ENCODE results near the gene NCAM1. TPM values are rescaled to one million over a fixed set of nuclear protein-coding genes. Genes with fewer than 3 reads are reported as not detected.

NCAM1 gene
- total and polyA plus RNA-seq, 2 of the 13 experiments (the other 11 are each of a cell fraction or from before 2014, with no cell fraction given) = 0.05 TPM; not detected in 1

DNA sequence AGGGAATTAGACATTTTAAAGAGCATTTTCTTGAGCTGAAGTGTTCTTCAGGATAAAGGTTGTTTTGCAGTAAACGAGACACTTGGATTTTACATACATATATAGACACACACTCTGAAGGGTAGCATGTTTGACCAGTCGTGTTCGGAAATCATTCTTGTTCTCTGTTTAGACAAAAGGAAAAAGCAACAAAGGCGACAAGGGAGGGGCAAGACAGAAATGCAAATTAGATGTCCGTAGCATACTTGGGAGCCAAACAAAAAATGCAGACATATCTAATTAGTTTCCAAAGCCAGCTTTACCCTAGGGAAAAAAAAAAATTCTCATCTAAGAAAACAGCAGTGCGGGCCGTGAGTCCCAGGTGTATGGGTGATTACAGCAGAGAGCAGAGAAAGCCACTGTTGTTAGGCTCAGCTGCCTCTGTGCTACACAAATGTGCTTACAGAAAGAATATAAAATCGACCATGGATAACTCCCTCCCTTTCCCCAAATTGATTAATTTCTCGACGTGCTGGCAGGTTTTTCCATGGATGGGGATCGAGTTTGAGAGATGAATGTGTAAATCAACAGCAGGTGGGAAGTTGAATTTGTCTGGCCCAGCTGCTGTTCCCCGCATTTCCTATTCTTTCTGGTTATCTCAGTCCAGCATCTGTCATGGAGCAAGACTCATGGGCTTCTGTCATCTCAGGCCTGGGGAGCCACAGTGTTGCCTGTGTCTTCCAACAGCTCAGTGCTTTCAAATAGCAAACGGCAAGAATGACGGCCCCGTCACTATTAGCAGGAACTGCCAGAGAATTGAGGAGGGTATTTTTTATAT, 176.7 kb downstream of the NCAM1 start:
- FAIRE-seq (no peak), ATAC-seq (no peak), DNase-seq (ENCODE audit: low spot score) (no peak)
- Histone ChIP-seq H3K4me2 (ENCODE audit: low read depth, low read length) (no peak overlapping the region), H3K9me3 (ENCODE audit: low read length) (no peaks in the 10 kb centered on the region), H2AFZ (ENCODE audit: low read length) (no peak overlapping the region), H3K27ac (ENCODE audit: extremely low read length, insufficient read depth, low read length) (no peak overlapping the region), H3K4me1 (ENCODE audit: insufficient read depth, low read length) (no peaks in the 10 kb centered on the region), H3K4me3 (replicated peaks in 1 of 3; ENCODE audit: insufficient read depth in 1 of 3, low read depth in 2 of 3, low read length in 3 of 3) (no peak overlapping the region), H3K36me3 (replicated peaks in 1 of 2; ENCODE audit: control insufficient read depth in 1 of 2, insufficient read depth in 2 of 2, low read length in 2 of 2) (no peaks in the 10 kb centered on the region), H3K79me2 (ENCODE audit: insufficient read depth, low read length) (no peaks in the 10 kb centered on the region), H4K20me1 (ENCODE audit: insufficient read depth, low read length) (no peaks in the 10 kb centered on the region), H3K27me3 (ENCODE audit: control insufficient read depth in 1 of 2, insufficient read depth in 2 of 2, low read length in 2 of 2) (peaks cover 6 to 54% of the 10 kb centered on the region in 2 experiments; a peak in 4 of 5 replicates), H3K9ac (ENCODE audit: insufficient read depth, low read depth, low read length) (no peak overlapping the region)
- no TSS peak for BruUV-seq (replicated peaks)
- POLR2A ChIA-PET = no interaction called here
- intact Hi-C loops (cut with micrococcal nuclease; ENCODE audit: unreplicated experiment) = no loop called here
- TF ChIP-seq ZNF780A (CRISPR knock-in tag; IDR thresholded peaks at IDR 0.05) = no peak
- TF ChIP-seq, protein P1, sequence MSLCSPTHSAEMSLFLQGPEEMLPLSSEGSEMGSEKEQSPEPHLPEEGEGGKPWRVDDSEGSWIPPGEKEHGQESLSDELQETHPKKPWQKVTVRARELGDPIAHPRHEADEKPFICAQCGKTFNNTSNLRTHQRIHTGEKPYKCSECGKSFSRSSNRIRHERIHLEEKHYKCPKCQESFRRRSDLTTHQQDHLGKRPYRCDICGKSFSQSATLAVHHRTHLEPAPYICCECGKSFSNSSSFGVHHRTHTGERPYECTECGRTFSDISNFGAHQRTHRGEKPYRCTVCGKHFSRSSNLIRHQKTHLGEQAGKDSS (CRISPR knock-in tag; IDR thresholded peaks at IDR 0.05; ENCODE audit: borderline replicate concordance, low read depth) = no peak
- TF ChIP-seq ZNF546 (CRISPR knock-in tag; conservative IDR thresholded peaks at IDR 0.05) = no peak
- no peak for TF ChIP-seq ZMYM4 (CRISPR knock-in tag; IDR thresholded peaks at IDR 0.05)
- TF ChIP-seq ZNF33B (CRISPR knock-in tag; IDR thresholded peaks at IDR 0.05) = no peak
- TF ChIP-seq ZKSCAN8 (CRISPR knock-in tag; IDR thresholded peaks at IDR 0.05; ENCODE audit: borderline replicate concordance) = no peak
- no peak for TF ChIP-seq ZBTB42 (CRISPR knock-in tag; IDR thresholded peaks at IDR 0.05)
- CTCF ChIA-PET (ENCODE audit: low intra/inter-chr PET ratio, low total read pairs) = no interaction called here
- in situ Hi-C loops (cut with HindIII; ENCODE audit: extremely low pct_ligation_motif_present, low pct_unique_long_range_greater_than_20kb) = no loop called here
- 30% methylated on average over 15 of the region's 15 CpGs for WGBS (ENCODE audit: low lambda C conversion rate)

DNA sequence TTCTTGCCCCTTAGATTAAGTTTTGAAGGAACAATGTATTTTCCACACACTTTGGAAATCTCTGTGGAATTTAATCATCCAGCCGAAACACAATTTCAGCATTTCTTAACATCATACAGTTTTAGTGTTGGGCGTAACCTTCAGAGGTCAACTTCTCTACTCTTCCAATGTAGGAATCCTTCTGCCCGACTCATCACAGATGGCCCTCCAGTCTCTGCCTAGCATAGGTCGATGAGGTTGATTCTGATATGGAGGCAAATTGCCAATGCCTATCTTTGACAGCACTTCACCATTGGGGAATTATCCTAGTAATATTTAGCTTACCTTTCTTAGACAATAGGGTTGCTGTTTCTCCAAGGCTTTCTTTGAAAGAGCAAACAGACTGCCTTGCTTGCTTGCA, 177.5 kb downstream of the NCAM1 start:
- Histone ChIP-seq H3K9me3 (ENCODE audit: low read length) (no peaks in the 10 kb centered on the region), H3K36me3 (replicated peaks in 1 of 2; ENCODE audit: control insufficient read depth in 1 of 2, insufficient read depth in 2 of 2, low read length in 2 of 2) (no peaks in the 10 kb centered on the region), H2AFZ (ENCODE audit: low read length) (no peak overlapping the region), H3K4me3 (replicated peaks in 1 of 3; ENCODE audit: insufficient read depth in 1 of 3, low read depth in 2 of 3, low read length in 3 of 3) (no peak overlapping the region), H3K4me2 (ENCODE audit: low read depth, low read length) (no peak overlapping the region), H3K79me2 (ENCODE audit: insufficient read depth, low read length) (no peaks in the 10 kb centered on the region), H3K27ac (ENCODE audit: extremely low read length, insufficient read depth, low read length) (no peak overlapping the region), H3K9ac (ENCODE audit: insufficient read depth, low read depth, low read length) (no peak overlapping the region), H4K20me1 (ENCODE audit: insufficient read depth, low read length) (no peaks in the 10 kb centered on the region), H3K4me1 (ENCODE audit: insufficient read depth, low read length) (no peaks in the 10 kb centered on the region), H3K27me3 (ENCODE audit: control insufficient read depth in 1 of 2, insufficient read depth in 2 of 2, low read length in 2 of 2) (peaks cover 6 to 49% of the 10 kb centered on the region in 2 experiments; a peak in 4 of 5 replicates)
- no peak for DNase-seq (ENCODE audit: low spot score)
- ChIA-PET POLR2A (no interaction called here), CTCF (ENCODE audit: low intra/inter-chr PET ratio, low total read pairs) (no interaction called here)
- BruUV-seq (replicated peaks) = no TSS peak
- no peak for ATAC-seq
- intact Hi-C loops (cut with micrococcal nuclease; ENCODE audit: unreplicated experiment) (no loop called here), in situ Hi-C loops (cut with HindIII; ENCODE audit: extremely low pct_ligation_motif_present, low pct_unique_long_range_greater_than_20kb) (no loop called here)
- FAIRE-seq = no peak
- TF ChIP-seq CHCHD3 (CRISPR knock-in tag; IDR thresholded peaks at IDR 0.05) (no peak), ZNF563 (CRISPR knock-in tag; IDR thresholded peaks at IDR 0.05) (no peak)
- TF ChIP-seq, protein P2, sequence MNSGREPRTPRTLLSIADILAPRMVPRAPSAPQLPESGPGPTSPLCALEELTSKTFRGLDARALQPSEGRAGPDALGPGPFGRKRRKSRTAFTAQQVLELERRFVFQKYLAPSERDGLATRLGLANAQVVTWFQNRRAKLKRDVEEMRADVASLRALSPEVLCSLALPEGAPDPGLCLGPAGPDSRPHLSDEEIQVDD (CRISPR knock-in tag; IDR thresholded peaks at IDR 0.05; ENCODE audit: borderline replicate concordance) = no peak
- TF ChIP-seq, protein P3, sequence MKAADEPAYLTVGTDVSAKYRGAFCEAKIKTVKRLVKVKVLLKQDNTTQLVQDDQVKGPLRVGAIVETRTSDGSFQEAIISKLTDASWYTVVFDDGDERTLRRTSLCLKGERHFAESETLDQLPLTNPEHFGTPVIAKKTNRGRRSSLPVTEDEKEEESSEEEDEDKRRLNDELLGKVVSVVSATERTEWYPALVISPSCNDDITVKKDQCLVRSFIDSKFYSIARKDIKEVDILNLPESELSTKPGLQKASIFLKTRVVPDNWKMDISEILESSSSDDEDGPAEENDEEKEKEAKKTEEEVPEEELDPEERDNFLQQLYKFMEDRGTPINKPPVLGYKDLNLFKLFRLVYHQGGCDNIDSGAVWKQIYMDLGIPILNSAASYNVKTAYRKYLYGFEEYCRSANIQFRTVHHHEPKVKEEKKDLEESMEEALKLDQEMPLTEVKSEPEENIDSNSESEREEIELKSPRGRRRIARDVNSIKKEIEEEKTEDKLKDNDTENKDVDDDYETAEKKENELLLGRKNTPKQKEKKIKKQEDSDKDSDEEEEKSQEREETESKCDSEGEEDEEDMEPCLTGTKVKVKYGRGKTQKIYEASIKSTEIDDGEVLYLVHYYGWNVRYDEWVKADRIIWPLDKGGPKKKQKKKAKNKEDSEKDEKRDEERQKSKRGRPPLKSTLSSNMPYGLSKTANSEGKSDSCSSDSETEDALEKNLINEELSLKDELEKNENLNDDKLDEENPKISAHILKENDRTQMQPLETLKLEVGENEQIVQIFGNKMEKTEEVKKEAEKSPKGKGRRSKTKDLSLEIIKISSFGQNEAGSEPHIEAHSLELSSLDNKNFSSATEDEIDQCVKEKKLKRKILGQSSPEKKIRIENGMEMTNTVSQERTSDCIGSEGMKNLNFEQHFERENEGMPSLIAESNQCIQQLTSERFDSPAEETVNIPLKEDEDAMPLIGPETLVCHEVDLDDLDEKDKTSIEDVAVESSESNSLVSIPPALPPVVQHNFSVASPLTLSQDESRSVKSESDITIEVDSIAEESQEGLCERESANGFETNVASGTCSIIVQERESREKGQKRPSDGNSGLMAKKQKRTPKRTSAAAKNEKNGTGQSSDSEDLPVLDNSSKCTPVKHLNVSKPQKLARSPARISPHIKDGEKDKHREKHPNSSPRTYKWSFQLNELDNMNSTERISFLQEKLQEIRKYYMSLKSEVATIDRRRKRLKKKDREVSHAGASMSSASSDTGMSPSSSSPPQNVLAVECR (CRISPR knock-in tag; IDR thresholded peaks at IDR 0.05; ENCODE audit: borderline replicate concordance) = no peak
- TF ChIP-seq, protein P4, sequence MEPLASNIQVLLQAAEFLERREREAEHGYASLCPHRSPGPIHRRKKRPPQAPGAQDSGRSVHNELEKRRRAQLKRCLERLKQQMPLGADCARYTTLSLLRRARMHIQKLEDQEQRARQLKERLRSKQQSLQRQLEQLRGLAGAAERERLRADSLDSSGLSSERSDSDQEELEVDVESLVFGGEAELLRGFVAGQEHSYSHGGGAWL (CRISPR knock-in tag; IDR thresholded peaks at IDR 0.05) = no peak
- WGBS (ENCODE audit: low lambda C conversion rate) = 15% methylated on average over 4 of the region's 4 CpGs
